Measurements from ENCODE around the gene KMT2B. TPM values are rescaled to one million over a fixed set of nuclear protein-coding genes. Genes with fewer than 3 reads are reported as not detected.

The KMT2B gene
- total RNA-seq, 1 experiment from 2014 or later = 21.4 TPM

DNA sequence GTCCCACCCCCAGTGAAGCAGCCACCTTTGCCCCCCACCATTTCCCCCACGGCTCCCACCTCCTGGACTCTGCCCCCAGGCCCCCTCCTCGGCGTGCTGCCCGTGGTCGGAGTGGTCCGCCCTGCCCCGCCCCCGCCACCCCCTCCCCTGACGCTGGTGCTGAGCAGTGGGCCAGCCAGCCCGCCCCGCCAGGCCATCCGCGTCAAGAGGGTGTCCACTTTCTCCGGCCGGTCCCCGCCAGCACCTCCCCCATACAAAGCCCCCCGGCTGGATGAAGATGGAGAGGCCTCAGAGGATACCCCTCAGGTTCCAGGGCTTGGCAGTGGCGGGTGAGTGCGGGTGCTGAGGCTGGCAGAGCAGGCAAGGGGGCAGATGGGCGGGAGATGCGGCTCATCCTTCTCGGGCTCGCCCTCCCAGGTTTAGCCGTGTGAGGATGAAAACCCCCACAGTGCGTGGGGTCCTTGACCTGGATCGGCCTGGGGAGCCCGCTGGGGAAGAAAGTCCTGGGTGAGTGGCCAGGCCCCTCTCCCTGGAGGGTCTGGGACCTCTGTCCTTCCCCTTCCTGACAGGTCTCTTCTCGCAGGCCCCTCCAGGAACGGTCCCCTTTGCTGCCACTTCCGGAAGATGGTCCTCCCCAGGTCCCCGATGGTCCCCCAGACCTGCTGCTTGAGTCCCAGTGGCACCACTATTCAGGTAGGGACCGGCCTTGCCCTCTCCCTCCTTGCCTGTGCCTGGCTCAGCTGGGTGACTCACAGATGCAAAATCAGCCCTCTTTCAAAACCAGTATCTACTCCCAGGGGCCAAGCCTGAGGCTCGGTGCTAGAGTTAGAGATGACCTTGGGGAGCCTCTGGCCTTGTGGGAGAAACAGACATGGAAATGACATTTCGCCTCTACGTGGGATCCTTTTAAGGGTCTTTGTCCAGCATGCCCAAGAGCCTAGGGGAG lies 15.7 kb downstream of the KMT2B start:
- Histone ChIP-seq H3K36me3 (ENCODE audit: insufficient read depth, low read length) (peaks cover 6% of the 10 kb centered on the region; the same call in 1 of the 2 replicates), H2AFZ (ENCODE audit: low read length) (no peak overlapping the region), H3K4me1 (ENCODE audit: low read length) (peaks cover 19% of the 10 kb centered on the region), H3K4me2 (ENCODE audit: low read depth, low read length, poor library complexity, severe bottlenecking) (no peak overlapping the region), H4K20me1 (ENCODE audit: insufficient read depth, low read depth, low read length) (0 out of 2 replicates have a peak, but pooled peaks cover 10% of the 10 kb centered on the region), H3K9me2 (replicated peaks; ENCODE audit: insufficient read depth, low read length) (no peaks in the 10 kb centered on the region), H3K4me3 (ENCODE audit: low read length) (no peak overlapping the region), H3K79me2 (ENCODE audit: low read length) (no peaks in the 10 kb centered on the region), H3K27me3 (ENCODE audit: low read length) (no peaks in the 10 kb centered on the region), H3K9me3 (ENCODE audit: low read length) (no peaks in the 10 kb centered on the region), H3K27ac (ENCODE audit: low read length) (peak overlapping the region; percentile 53), H3K9ac (ENCODE audit: low read length) (0 out of 2 replicates have a peak overlapping the region, but pooled peaks have one; percentile 10)
- peak; percentile 73 for DNase-seq

- Histone ChIP-seq H3K4me3 (ENCODE audit: low read length) (no peak overlapping the region), H3K27ac (ENCODE audit: low read length) (peak overlapping the region; percentile 53), H3K27me3 (ENCODE audit: low read length) (no peaks in the 10 kb centered on the region), H3K79me2 (ENCODE audit: low read length) (no peaks in the 10 kb centered on the region), H2AFZ (ENCODE audit: low read length) (no peak overlapping the region), H3K9me3 (ENCODE audit: low read length) (no peaks in the 10 kb centered on the region), H4K20me1 (ENCODE audit: insufficient read depth, low read depth, low read length) (0 out of 2 replicates have a peak, but pooled peaks cover 10% of the 10 kb centered on the region), H3K4me1 (ENCODE audit: low read length) (peaks cover 19% of the 10 kb centered on the region), H3K9me2 (replicated peaks; ENCODE audit: insufficient read depth, low read length) (no peaks in the 10 kb centered on the region), H3K36me3 (ENCODE audit: insufficient read depth, low read length) (peaks cover 6% of the 10 kb centered on the region; the same call in 1 of the 2 replicates), H3K4me2 (ENCODE audit: low read depth, low read length, poor library complexity, severe bottlenecking) (no peak overlapping the region), H3K9ac (ENCODE audit: low read length) (0 out of 2 replicates have a peak overlapping the region, but pooled peaks have one; percentile 10)
- no peak for DNase-seq
Observed at GRCh38 chr19:35734273-35734672, 16.5 kb downstream of the KMT2B start.

- Histone ChIP-seq H3K9ac (ENCODE audit: low read length) (no peak overlapping the region), H3K9me3 (ENCODE audit: low read length) (no peaks in the 10 kb centered on the region), H3K27me3 (ENCODE audit: low read length) (no peaks in the 10 kb centered on the region), H2AFZ (ENCODE audit: low read length) (no peak overlapping the region), H3K4me1 (ENCODE audit: low read length) (peaks cover 22% of the 10 kb centered on the region), H3K9me2 (replicated peaks; ENCODE audit: insufficient read depth, low read length) (no peaks in the 10 kb centered on the region), H3K4me3 (ENCODE audit: low read length) (no peak overlapping the region), H3K4me2 (ENCODE audit: low read depth, low read length, poor library complexity, severe bottlenecking) (no peak overlapping the region), H3K36me3 (ENCODE audit: insufficient read depth, low read length) (peaks cover 6% of the 10 kb centered on the region; the same call in 1 of the 2 replicates), H4K20me1 (ENCODE audit: insufficient read depth, low read depth, low read length) (0 out of 2 replicates have a peak, but pooled peaks cover 10% of the 10 kb centered on the region), H3K27ac (ENCODE audit: low read length) (no peak overlapping the region), H3K79me2 (ENCODE audit: low read length) (no peaks in the 10 kb centered on the region)
- DNase-seq = no peak
Observed at GRCh38 chr19:35734889-35735288, 17.1 kb downstream of the KMT2B start.

DNA sequence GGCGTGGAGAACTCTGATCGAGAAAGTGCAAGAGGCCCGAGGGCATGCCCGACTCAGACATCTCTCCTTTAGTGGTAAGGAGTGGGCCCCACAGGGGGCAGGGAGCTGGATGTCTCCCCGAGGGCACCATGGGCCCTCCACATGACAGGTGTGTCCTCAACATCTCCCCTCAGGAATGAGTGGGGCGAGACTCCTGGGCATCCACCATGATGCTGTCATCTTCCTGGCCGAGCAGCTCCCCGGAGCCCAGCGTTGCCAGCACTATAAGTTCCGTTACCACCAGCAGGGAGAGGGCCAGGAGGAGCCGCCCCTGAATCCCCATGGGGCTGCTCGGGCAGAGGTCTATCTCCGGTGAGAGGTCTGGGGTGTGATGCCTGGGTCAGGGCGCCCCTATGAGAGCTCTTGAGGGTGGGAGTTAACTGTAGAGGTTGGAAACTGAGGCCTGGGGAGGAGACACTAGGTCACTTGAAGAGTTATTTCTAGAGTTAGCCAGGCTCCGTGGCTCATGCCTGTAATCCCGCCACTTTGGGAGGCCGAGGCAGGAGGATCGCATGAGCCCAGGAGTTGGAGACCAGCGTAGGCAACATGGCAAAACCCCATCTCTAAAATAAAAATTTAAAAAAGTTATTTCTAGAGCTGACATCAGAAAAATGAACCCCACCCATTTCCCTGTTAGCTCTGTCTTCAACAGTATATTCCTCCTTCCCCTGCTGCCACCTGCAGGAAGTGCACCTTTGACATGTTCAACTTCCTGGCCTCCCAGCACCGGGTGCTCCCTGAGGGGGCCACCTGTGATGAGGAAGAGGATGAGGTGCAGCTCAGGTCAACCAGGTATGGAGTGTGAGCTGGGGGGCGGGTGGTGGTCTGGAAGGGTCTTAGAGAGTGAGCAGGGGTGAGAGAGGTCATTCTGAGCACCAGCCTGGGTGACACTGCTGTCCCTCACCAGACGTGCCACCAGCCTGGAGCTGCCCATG lies 19.4 kb downstream of the KMT2B start:
- no peaks in the 10 kb centered on the region for H3K9me2 ChIP-seq (replicated peaks; ENCODE audit: insufficient read depth, low read length)
- H3K9me3 ChIP-seq (ENCODE audit: low read length) = no peaks in the 10 kb centered on the region
- no peak overlapping the region for H3K4me3 ChIP-seq (ENCODE audit: low read length)
- no peak overlapping the region for H3K9ac ChIP-seq (ENCODE audit: low read length)
- H2AFZ ChIP-seq (ENCODE audit: low read length) = no peak overlapping the region
- H3K27me3 ChIP-seq (ENCODE audit: low read length) = no peaks in the 10 kb centered on the region
- peaks cover 40% of the 10 kb centered on the region for H3K4me1 ChIP-seq (ENCODE audit: low read length)
- no peaks in the 10 kb centered on the region; the same call in 1 of the 2 replicates for H3K36me3 ChIP-seq (ENCODE audit: insufficient read depth, low read length)
- H4K20me1 ChIP-seq (ENCODE audit: insufficient read depth, low read depth, low read length) = 0 out of 2 replicates have a peak, but pooled peaks cover 6% of the 10 kb centered on the region
- H3K4me2 ChIP-seq (ENCODE audit: low read depth, low read length, poor library complexity, severe bottlenecking) = no peak overlapping the region
- DNase-seq = peak; percentile 67
- H3K79me2 ChIP-seq (ENCODE audit: low read length) = no peaks in the 10 kb centered on the region
- H3K27ac ChIP-seq (ENCODE audit: low read length) = no peak overlapping the region

GRCh38 chr19:35738021-35738886 lies 20.5 kb downstream of the KMT2B start:
- Histone ChIP-seq H3K4me2 (ENCODE audit: low read depth, low read length, poor library complexity, severe bottlenecking) (no peak overlapping the region), H3K9me2 (replicated peaks; ENCODE audit: insufficient read depth, low read length) (no peaks in the 10 kb centered on the region), H3K36me3 (ENCODE audit: insufficient read depth, low read length) (no peaks in the 10 kb centered on the region; the same call in 1 of the 2 replicates), H3K79me2 (ENCODE audit: low read length) (no peaks in the 10 kb centered on the region), H3K4me1 (ENCODE audit: low read length) (peaks cover 41% of the 10 kb centered on the region), H3K4me3 (ENCODE audit: low read length) (no peak overlapping the region), H4K20me1 (ENCODE audit: insufficient read depth, low read depth, low read length) (0 out of 2 replicates have a peak, but pooled peaks cover 6% of the 10 kb centered on the region), H3K9ac (ENCODE audit: low read length) (no peak overlapping the region), H3K27me3 (ENCODE audit: low read length) (no peaks in the 10 kb centered on the region), H2AFZ (ENCODE audit: low read length) (no peak overlapping the region), H3K9me3 (ENCODE audit: low read length) (no peaks in the 10 kb centered on the region), H3K27ac (ENCODE audit: low read length) (no peak overlapping the region)
- no peak for DNase-seq

- Histone ChIP-seq H3K36me3 (ENCODE audit: insufficient read depth, low read length) (no peaks in the 10 kb centered on the region; the same call in 1 of the 2 replicates), H4K20me1 (ENCODE audit: insufficient read depth, low read depth, low read length) (0 out of 2 replicates have a peak, but pooled peaks cover 6% of the 10 kb centered on the region)
Observed at GRCh38 chr19:35738887-35739229, 21.1 kb downstream of the KMT2B start.

DNA sequence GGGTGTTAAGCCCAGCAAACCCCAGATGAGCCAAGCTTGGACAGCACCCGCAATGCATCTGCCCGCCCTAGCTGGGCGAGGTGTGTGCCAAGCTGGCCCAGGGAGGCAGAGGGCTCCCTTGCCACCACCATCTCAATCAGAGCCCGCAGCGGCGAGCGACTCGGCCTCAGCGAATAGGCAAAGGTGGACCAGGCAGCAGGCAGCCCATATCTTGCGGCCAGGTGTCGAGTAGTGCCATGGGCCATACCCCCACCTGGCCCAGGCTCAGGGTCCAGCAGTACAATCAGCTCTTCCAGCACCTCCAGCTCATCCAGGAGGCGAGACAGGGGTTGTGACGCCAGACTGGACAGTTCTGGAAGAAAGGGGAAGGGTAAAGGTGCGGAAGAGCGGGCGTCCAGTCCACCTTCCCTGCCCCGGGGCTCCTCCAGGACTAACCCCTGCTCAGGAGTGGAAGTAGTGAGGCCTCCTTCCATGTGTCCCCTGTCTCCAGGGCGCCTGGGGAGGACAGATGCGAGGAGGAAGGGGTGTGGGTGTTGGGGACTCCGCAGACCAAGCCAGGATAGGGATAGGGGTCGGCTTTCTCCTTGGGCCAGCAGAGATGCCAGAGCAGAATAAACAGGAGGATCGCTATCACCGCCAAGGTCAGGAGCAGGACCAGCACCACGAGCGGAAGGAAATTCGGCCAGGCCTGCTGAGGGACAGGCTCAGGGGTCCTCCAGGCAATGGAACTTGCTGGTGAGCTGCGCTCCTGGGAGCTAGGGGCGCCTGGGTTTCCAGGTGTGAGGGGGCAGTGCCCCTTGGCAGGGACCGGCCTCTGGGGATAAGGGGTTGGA lies 21.7 kb downstream of the KMT2B start:
- peaks cover 6% of the 10 kb centered on the region; the same call in 1 of the 2 replicates for H3K79me2 ChIP-seq (ENCODE audit: low read length)
- H4K20me1 ChIP-seq (ENCODE audit: insufficient read depth, low read depth, low read length) = no peaks in the 10 kb centered on the region
- DNase-seq = no peak
- no peak overlapping the region for H2AFZ ChIP-seq (ENCODE audit: low read length)
- no peaks in the 10 kb centered on the region for H3K9me2 ChIP-seq (replicated peaks; ENCODE audit: insufficient read depth, low read length)
- peak overlapping the region; percentile 94 for H3K4me2 ChIP-seq (ENCODE audit: low read depth, low read length, poor library complexity, severe bottlenecking)
- H3K4me3 ChIP-seq (ENCODE audit: low read length) = peak overlapping the region; percentile 90
- H3K27ac ChIP-seq (ENCODE audit: low read length) = no peak overlapping the region
- H3K36me3 ChIP-seq (ENCODE audit: insufficient read depth, low read length) = no peaks in the 10 kb centered on the region
- peaks cover 39% of the 10 kb centered on the region for H3K4me1 ChIP-seq (ENCODE audit: low read length)
- H3K9me3 ChIP-seq (ENCODE audit: low read length) = no peaks in the 10 kb centered on the region
- no peaks in the 10 kb centered on the region for H3K27me3 ChIP-seq (ENCODE audit: low read length)
- H3K9ac ChIP-seq (ENCODE audit: low read length) = peak overlapping the region; percentile 78

More at GRCh38 chr19:35738887-35739229, 21.1 kb downstream of the KMT2B start:
- no peak overlapping the region for H3K27ac ChIP-seq (ENCODE audit: low read length)
- DNase-seq = peak; percentile 48
- H3K4me1 ChIP-seq (ENCODE audit: low read length) = peaks cover 38% of the 10 kb centered on the region
- H3K79me2 ChIP-seq (ENCODE audit: low read length) = peaks cover 3% of the 10 kb centered on the region; the same call in 1 of the 2 replicates
- no peaks in the 10 kb centered on the region for H3K9me3 ChIP-seq (ENCODE audit: low read length)
- no peak overlapping the region for H3K9ac ChIP-seq (ENCODE audit: low read length)
- H3K9me2 ChIP-seq (replicated peaks; ENCODE audit: insufficient read depth, low read length) = no peaks in the 10 kb centered on the region
- H2AFZ ChIP-seq (ENCODE audit: low read length) = no peak overlapping the region
- H3K4me2 ChIP-seq (ENCODE audit: low read depth, low read length, poor library complexity, severe bottlenecking) = no peak overlapping the region
- no peaks in the 10 kb centered on the region for H3K27me3 ChIP-seq (ENCODE audit: low read length)
- H3K4me3 ChIP-seq (ENCODE audit: low read length) = no peak overlapping the region
